T-cell (primary cell): ENCODE measurements around the gene TP53BP2. TPM values are rescaled to one million over a fixed set of nuclear protein-coding genes. Genes with fewer than 3 reads are reported as not detected.

Experiments
- ATAC-seq, 4 experiments: fragments of 200-7000 bp in 3 of 4; fragments of 150-1000 bp in 1 of 4; cut with Tn5 transposase; replicated peaks in 1 of 4; 1 replicate in 3 of 4; 2 replicates in 1 of 4; pipeline ENCODE4 v1.10.0; 2021; ENCODE audit warnings: moderate library complexity in 3 of 4, mild to moderate bottlenecking in 2 of 4, moderate number of reproducible peaks in 1 of 4
- CTCF ChIA-PET, 2 donors: fragments of 300-600 bp; sonication (Branson Sonifier 250); formaldehyde crosslinking; loops; one replicate each; lab custom pipeline; 2022; ENCODE audit warnings: antibody characterized with exemption in 2 of 2; lab: Charles Lee
- POLR2A ChIA-PET, 2 donors: fragments of 300-600 bp; sonication (Branson Sonifier 250); formaldehyde crosslinking; loops; one replicate each; lab custom pipeline; 2022; ENCODE audit warnings: antibody characterized with exemption in 2 of 2; lab: Charles Lee
- DNase-seq, 35 experiments: peaks; one replicate each; pipeline versions ENCODE4 v3.0.0 to v3.0.0-alpha.2; 2013 to 2023
- H3K27ac ChIP-seq: one replicate; pipeline ENCODE4 v1.5.1; 2013; ENCODE audit warnings: low read length
- H3K27me3 ChIP-seq, 2 experiments: replicated peaks in 1 of 2; 1 replicate in 1 of 2; 2 replicates in 1 of 2; pipeline versions ENCODE4 v1.6.1 to v1.7.0; 2013; ENCODE audit warnings: low read length in 1 of 2, mixed read lengths in 1 of 2; ENCODE audit not compliant: control insufficient read depth in 2 of 2, insufficient read depth in 2 of 2; ENCODE audit errors: extremely low read depth in 1 of 2
- H3K36me3 ChIP-seq, 2 donors: 1 replicate in 1 of 2; 2 replicates in 1 of 2; pipeline versions ENCODE4 v1.6.1 to v1.7.0; 2013; ENCODE audit warnings: low read length in 1 of 2; ENCODE audit not compliant: control insufficient read depth in 2 of 2, insufficient read depth in 1 of 2; ENCODE audit errors: extremely low read depth in 1 of 2
- H3K4me1 ChIP-seq, 2 experiments: 1 replicate in 1 of 2; 2 replicates in 1 of 2; pipeline versions ENCODE4 v1.6.1 to v1.7.0; 2013; ENCODE audit warnings: low read length in 2 of 2, mixed read lengths in 1 of 2; ENCODE audit not compliant: insufficient read depth in 2 of 2, control insufficient read depth in 1 of 2; ENCODE audit errors: extremely low read depth in 1 of 2
- H3K4me3 ChIP-seq, 2 donors: 1 replicate in 1 of 2; 2 replicates in 1 of 2; pipeline versions ENCODE4 v1.5.1 to v1.7.0; 2013; ENCODE audit warnings: mild to moderate bottlenecking in 2 of 2, low read length in 1 of 2, moderate library complexity in 1 of 2; ENCODE audit not compliant: control insufficient read depth in 1 of 2; ENCODE audit errors: extremely low read depth in 1 of 2
- H3K9me3 ChIP-seq: 2 replicates; pipeline ENCODE4 v1.7.0; 2013
- H3K27ac Mint-ChIP-seq, 2 donors: one replicate each; pipeline ENCODE4 v1.8.0; 2020 to 2021; ENCODE audit warnings: mild to moderate bottlenecking in 2 of 2, mixed read lengths in 2 of 2
- H3K27me3 Mint-ChIP-seq, 2 donors: one replicate each; pipeline ENCODE4 v1.8.0; 2021 to 2022; ENCODE audit warnings: mixed read lengths in 2 of 2
- H3K36me3 Mint-ChIP-seq: one replicate; pipeline ENCODE4 v1.8.0; 2021; ENCODE audit warnings: mixed read lengths
- H3K4me1 Mint-ChIP-seq, 3 donors: one replicate each; pipeline ENCODE4 v1.8.0; 2020 to 2022; ENCODE audit warnings: mixed read lengths in 3 of 3, mild to moderate bottlenecking in 1 of 3
- H3K4me3 Mint-ChIP-seq, 3 donors: one replicate each; pipeline ENCODE4 v1.8.0; 2020 to 2022; ENCODE audit warnings: mild to moderate bottlenecking in 3 of 3, mixed read lengths in 3 of 3, moderate library complexity in 3 of 3
- H3K9me3 Mint-ChIP-seq, 3 donors: one replicate each; pipeline ENCODE4 v1.8.0; 2020 to 2022; ENCODE audit warnings: mixed read lengths in 3 of 3
- WGBS: methylation state at CpG from one replicate; pipeline ENCODE4 v1.1.5; 2013; ENCODE audit warnings: missing lambda C conversion rate; ENCODE audit not compliant: insufficient coverage; 5-methylcytosine and 5-hydroxymethylcytosine counted together
- total RNA-seq, 35 experiments: library from RNA in 6 of 35; stranded (reverse) in 6 of 35; fragments of 120-200 nt in 1 of 35; gene quantifications; one replicate each; pipeline versions ENCODE4 v1.2.1 to v1.2.4 and lab custom pipeline; 2013 to 2026

TP53BP2 gene
- total RNA-seq, 5 donors from 2014 or later (not counting 1 experiment from before 2014, with no cell fraction given): 46.9 to 84.0 (median 53.1) TPM

GRCh38 chr1:223856386-223856785 lies 10.6 kb upstream of the TP53BP2 start:
- WGBS: 93% methylated on average over 17 of the region's 17 CpGs
- no peaks in the 10 kb centered on the region for H3K27me3 ChIP-seq

DNA sequence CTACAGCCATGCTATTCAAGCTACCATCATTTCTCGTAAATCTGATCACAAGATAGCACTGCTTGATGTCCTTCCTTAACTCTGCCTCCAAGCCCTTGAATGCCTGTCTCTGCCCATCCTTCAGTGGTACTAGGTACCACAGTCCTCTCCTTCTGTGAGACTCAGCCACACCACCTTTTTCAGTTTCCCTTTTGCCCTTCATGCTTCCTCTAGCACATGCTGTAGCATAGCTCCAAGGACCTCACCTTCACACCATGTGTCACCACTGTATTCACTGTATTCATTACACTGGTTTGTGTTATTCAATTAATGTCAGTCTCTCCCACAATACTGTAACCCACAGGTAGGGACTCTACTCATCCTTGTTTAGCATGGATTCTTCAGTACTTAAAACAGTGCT lies 8.0 kb upstream of the TP53BP2 start:
- H3K4me3 Mint-ChIP-seq: no peak overlapping the region
- H3K9me3 ChIP-seq: no peaks in the 10 kb centered on the region
- no peaks in the 10 kb centered on the region for H3K9me3 Mint-ChIP-seq
- no peak for DNase-seq
- peaks cover 3 to 5% of the 10 kb centered on the region in 2 donors for H3K27me3 Mint-ChIP-seq
- WGBS: 91% methylated on average over 1 of the region's 1 CpG
- H3K27me3 ChIP-seq: no peaks in the 10 kb centered on the region
- ChIA-PET POLR2A (no interaction called here), CTCF (no interaction called here)
- H3K36me3 Mint-ChIP-seq: no peaks in the 10 kb centered on the region
- H3K36me3 ChIP-seq: no peaks in the 10 kb centered on the region
- no peaks in the 10 kb centered on the region for H3K4me1 ChIP-seq
- peaks cover 0 to 5% (median 0%) of the 10 kb centered on the region in 3 donors for H3K4me1 Mint-ChIP-seq
- no peak overlapping the region for H3K27ac ChIP-seq
- ATAC-seq: no peak
- no peak overlapping the region for H3K4me3 ChIP-seq
- no peak overlapping the region for H3K27ac Mint-ChIP-seq

More at GRCh38 chr1:223856386-223856785, 10.6 kb upstream of the TP53BP2 start:
- DNase-seq: no peak
- ATAC-seq: no peak
- CTCF ChIA-PET: no interaction called here
- no peak overlapping the region for H3K4me3 ChIP-seq
- Mint-ChIP-seq H3K4me3 (no peak overlapping the region), H3K27me3 (peaks cover 3 to 5% of the 10 kb centered on the region in 2 donors), H3K27ac (no peak overlapping the region), H3K9me3 (no peaks in the 10 kb centered on the region), H3K4me1 (no peaks in the 10 kb centered on the region), H3K36me3 (no peaks in the 10 kb centered on the region)
- H3K4me1 ChIP-seq: no peaks in the 10 kb centered on the region
- H3K9me3 ChIP-seq: no peaks in the 10 kb centered on the region
- no peaks in the 10 kb centered on the region for H3K36me3 ChIP-seq
- POLR2A ChIA-PET: no interaction called here
- no peak overlapping the region for H3K27ac ChIP-seq

GRCh38 chr1:223853275-223853674 lies 7.5 kb upstream of the TP53BP2 start:
- no peak for ATAC-seq

DNA sequence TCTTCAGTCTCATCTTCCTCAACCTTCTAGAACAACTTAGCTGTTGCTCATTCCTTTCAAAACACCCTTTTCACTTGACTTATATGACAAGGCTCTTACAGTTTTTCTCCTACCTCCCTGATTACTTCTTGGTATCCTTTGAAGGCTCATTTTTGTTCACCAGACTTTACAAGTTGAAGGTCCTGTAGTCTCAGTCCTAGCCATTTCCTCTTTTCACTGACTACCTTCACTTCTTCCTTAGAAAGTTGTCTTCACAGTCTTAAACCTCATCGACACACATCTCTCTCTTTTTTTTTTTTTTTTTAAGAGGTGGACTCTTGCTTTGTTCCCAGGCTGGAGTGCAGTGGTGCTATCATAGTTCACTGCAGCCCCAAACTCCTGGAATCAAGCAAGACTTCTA lies 6.6 kb upstream of the TP53BP2 start:
- H3K9me3 ChIP-seq: no peaks in the 10 kb centered on the region
- ATAC-seq (no peak), DNase-seq (no peak)
- H3K4me3 Mint-ChIP-seq: no peak overlapping the region
- H3K36me3 ChIP-seq: no peaks in the 10 kb centered on the region
- POLR2A ChIA-PET: no interaction called here
- no peaks in the 10 kb centered on the region for H3K27me3 ChIP-seq
- no peak overlapping the region for H3K27ac Mint-ChIP-seq
- H3K4me3 ChIP-seq: no peak overlapping the region
- CTCF ChIA-PET: no interaction called here
- H3K36me3 Mint-ChIP-seq: no peaks in the 10 kb centered on the region
- no peaks in the 10 kb centered on the region for H3K4me1 ChIP-seq
- WGBS: no CpG with 5 or more reads among the region's 1 CpG
- H3K27ac ChIP-seq: no peak overlapping the region
- H3K27me3 Mint-ChIP-seq: peaks cover 3 to 5% of the 10 kb centered on the region in 2 donors
- H3K4me1 Mint-ChIP-seq: peaks cover 5 to 16% (median 7%) of the 10 kb centered on the region in 3 donors
- no peaks in the 10 kb centered on the region for H3K9me3 Mint-ChIP-seq

More at GRCh38 chr1:223853275-223853674, 7.5 kb upstream of the TP53BP2 start:
- Histone ChIP-seq H3K4me3 (no peak overlapping the region), H3K4me1 (no peaks in the 10 kb centered on the region), H3K36me3 (no peaks in the 10 kb centered on the region), H3K27me3 (no peaks in the 10 kb centered on the region), H3K27ac (no peak overlapping the region), H3K9me3 (no peaks in the 10 kb centered on the region)
- DNase-seq: no peak
- H3K4me1 Mint-ChIP-seq: peaks cover 0 to 8% (median 0%) of the 10 kb centered on the region in 3 donors
- H3K4me3 Mint-ChIP-seq: no peak overlapping the region
- no peaks in the 10 kb centered on the region for H3K36me3 Mint-ChIP-seq
- POLR2A ChIA-PET: no interaction called here
- no peak overlapping the region for H3K27ac Mint-ChIP-seq
- peaks cover 3 to 5% of the 10 kb centered on the region in 2 donors for H3K27me3 Mint-ChIP-seq
- H3K9me3 Mint-ChIP-seq: no peaks in the 10 kb centered on the region
- CTCF ChIA-PET: no interaction called here

- POLR2A ChIA-PET: interaction anchor here in 1 of 2 donors (0.7 kb wide), 1 partner anchor 737 kb away, joined by 3 read pairs; no protein-coding TSS in a partner anchor
Observed at GRCh38 chr1:223849352-223850254, 3.9 kb upstream of the TP53BP2 start.

GRCh38 chr1:223848536-223848935 lies 2.8 kb upstream of the TP53BP2 start:
- no peak for ATAC-seq
- Histone ChIP-seq H3K4me1 (peaks cover 9 to 15% of the 10 kb centered on the region in 2 experiments), H3K4me3 (no peak overlapping the region), H3K9me3 (no peaks in the 10 kb centered on the region), H3K27ac (no peak overlapping the region), H3K36me3 (no peaks in the 10 kb centered on the region), H3K27me3 (no peaks in the 10 kb centered on the region)
- Mint-ChIP-seq H3K27ac (no peak overlapping the region), H3K4me3 (no peak overlapping the region), H3K9me3 (no peaks in the 10 kb centered on the region), H3K27me3 (peaks cover 0 to 1% of the 10 kb centered on the region in 2 donors), H3K4me1 (peaks cover 23 to 40% (median 25%) of the 10 kb centered on the region in 3 donors), H3K36me3 (no peaks in the 10 kb centered on the region)
- no peak for DNase-seq
- no CpG with 5 or more reads among the region's 2 CpGs for WGBS
- ChIA-PET CTCF (no interaction called here), POLR2A (no interaction called here)

More at GRCh38 chr1:223849352-223850254, 3.9 kb upstream of the TP53BP2 start:
- 83% methylated on average over 3 of the region's 6 CpGs for WGBS
- Histone ChIP-seq H3K27me3 (no peaks in the 10 kb centered on the region), H3K9me3 (no peaks in the 10 kb centered on the region), H3K27ac (no peak overlapping the region), H3K4me3 (no peak overlapping the region), H3K4me1 (peaks cover 3 to 13% of the 10 kb centered on the region in 2 experiments), H3K36me3 (no peaks in the 10 kb centered on the region)
- H3K4me3 Mint-ChIP-seq: no peak overlapping the region
- CTCF ChIA-PET: interaction anchor here (0.6 to 0.9 kb wide), 3 partner anchors 24 to 328 kb away, joined by 3 to 4 read pairs (median 3); no protein-coding TSS in a partner anchor
- no peaks in the 10 kb centered on the region for H3K9me3 Mint-ChIP-seq
- DNase-seq (no peak), ATAC-seq (no peak)
- H3K4me1 Mint-ChIP-seq: peaks cover 15 to 31% (median 16%) of the 10 kb centered on the region in 3 donors
- peaks cover 3 to 5% of the 10 kb centered on the region in 2 donors for H3K27me3 Mint-ChIP-seq
- no peak overlapping the region for H3K27ac Mint-ChIP-seq
- no peaks in the 10 kb centered on the region for H3K36me3 Mint-ChIP-seq
